ENCODE data around the gene CROCC.

DNA sequence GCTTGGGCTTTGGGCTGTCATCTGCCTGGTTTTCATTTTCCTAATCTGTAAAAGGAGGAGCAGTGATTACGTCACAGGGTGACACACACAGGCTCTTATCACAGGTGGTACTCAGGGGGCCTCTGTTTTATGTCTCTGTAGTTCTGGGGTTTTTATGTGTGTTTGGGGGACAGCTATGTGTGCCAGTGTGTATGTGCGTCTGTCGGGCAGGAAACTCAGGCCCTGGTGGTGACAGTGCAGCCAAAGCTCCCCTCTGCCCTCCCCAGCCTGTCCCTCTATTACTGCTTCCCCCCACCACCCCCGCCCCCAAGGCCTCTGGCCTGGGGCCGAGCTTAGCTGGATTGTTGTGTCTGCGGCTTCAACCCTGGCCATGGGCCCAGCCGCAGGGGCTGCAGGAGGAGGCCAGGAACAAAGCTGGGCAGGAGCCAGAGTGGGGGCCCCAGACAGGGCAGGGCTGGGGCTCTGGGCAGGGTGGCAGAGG, 45.4 kb downstream of the CROCC start:
- TF ChIP-seq, protein P1, sequence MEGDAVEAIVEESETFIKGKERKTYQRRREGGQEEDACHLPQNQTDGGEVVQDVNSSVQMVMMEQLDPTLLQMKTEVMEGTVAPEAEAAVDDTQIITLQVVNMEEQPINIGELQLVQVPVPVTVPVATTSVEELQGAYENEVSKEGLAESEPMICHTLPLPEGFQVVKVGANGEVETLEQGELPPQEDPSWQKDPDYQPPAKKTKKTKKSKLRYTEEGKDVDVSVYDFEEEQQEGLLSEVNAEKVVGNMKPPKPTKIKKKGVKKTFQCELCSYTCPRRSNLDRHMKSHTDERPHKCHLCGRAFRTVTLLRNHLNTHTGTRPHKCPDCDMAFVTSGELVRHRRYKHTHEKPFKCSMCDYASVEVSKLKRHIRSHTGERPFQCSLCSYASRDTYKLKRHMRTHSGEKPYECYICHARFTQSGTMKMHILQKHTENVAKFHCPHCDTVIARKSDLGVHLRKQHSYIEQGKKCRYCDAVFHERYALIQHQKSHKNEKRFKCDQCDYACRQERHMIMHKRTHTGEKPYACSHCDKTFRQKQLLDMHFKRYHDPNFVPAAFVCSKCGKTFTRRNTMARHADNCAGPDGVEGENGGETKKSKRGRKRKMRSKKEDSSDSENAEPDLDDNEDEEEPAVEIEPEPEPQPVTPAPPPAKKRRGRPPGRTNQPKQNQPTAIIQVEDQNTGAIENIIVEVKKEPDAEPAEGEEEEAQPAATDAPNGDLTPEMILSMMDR (conservative IDR thresholded peaks at IDR 0.05; ENCODE audit: low read length), result no peak
- no peak for TF ChIP-seq EZH2phosphoT487 (IDR thresholded peaks at IDR 0.05; ENCODE audit: borderline replicate concordance, low read depth, low read length)
